Measurements from ENCODE around the gene PYM1.

PYM1 gene

GRCh38 chr12:55861871-55862270, 65.8 kb downstream of the PYM1 start:
- ChIA-PET CTCF (no interaction called here), POLR2A (interaction anchor here (1.0 kb wide), 1 partner anchor 14 kb away, joined by 3 read pairs; no protein-coding TSS in a partner anchor)
- no peak for DNase-seq (ENCODE audit: extremely low spot score)
- TF ChIP-seq NFRKB (IDR thresholded peaks at IDR 0.05) (no peak), SP1 (IDR thresholded peaks at IDR 0.05) (no peak), ARNT (IDR thresholded peaks at IDR 0.05) (no peak), ELF4 (IDR thresholded peaks at IDR 0.05) (no peak), FOXM1 (IDR thresholded peaks at IDR 0.05; ENCODE audit: borderline replicate concordance) (no peak), L3MBTL2 (conservative IDR thresholded peaks at IDR 0.05) (no peak), ZNF384 (IDR thresholded peaks at IDR 0.05) (no peak), SUZ12 (IDR thresholded peaks at IDR 0.05) (no peak), BHLHE40 (IDR thresholded peaks at IDR 0.05; ENCODE audit: borderline replicate concordance) (no peak), TARDBP (IDR thresholded peaks at IDR 0.05) (no peak), LEF1 (IDR thresholded peaks at IDR 0.05; ENCODE audit: borderline replicate concordance) (no peak), FOXA1 (IDR thresholded peaks at IDR 0.05) (no peak), FOXK2 (IDR thresholded peaks at IDR 0.05) (no peak), HDGF (IDR thresholded peaks at IDR 0.05; ENCODE audit: borderline replicate concordance) (no peak), CTBP1 (IDR thresholded peaks at IDR 0.05; ENCODE audit: borderline replicate concordance) (no peak), PKNOX1 (IDR thresholded peaks at IDR 0.05) (no peak)

GRCh38 chr12:55861396-55861795, 66.3 kb downstream of the PYM1 start:
- CTCF ChIA-PET, result no interaction called here
- POLR2A ChIA-PET, result no interaction called here
- TF ChIP-seq ELF4 (IDR thresholded peaks at IDR 0.05), result no peak
- no peak for TF ChIP-seq SUZ12 (IDR thresholded peaks at IDR 0.05)
- DNase-seq (ENCODE audit: extremely low spot score), result no peak

- CTCF ChIA-PET, result no interaction called here
These were observed 75.0 kb downstream of the PYM1 start for GRCh38 chr12:55852740-55853139.

More at GRCh38 chr12:55852740-55853139, 75.0 kb downstream of the PYM1 start:
- POLR2A ChIA-PET, result no interaction called here
- DNase-seq (ENCODE audit: extremely low spot score), result no peak
- TF ChIP-seq L3MBTL2 (conservative IDR thresholded peaks at IDR 0.05) (no peak), FOXA1 (IDR thresholded peaks at IDR 0.05) (no peak), FOXK2 (IDR thresholded peaks at IDR 0.05) (no peak), FOXM1 (IDR thresholded peaks at IDR 0.05; ENCODE audit: borderline replicate concordance) (no peak), BHLHE40 (IDR thresholded peaks at IDR 0.05; ENCODE audit: borderline replicate concordance) (no peak), PKNOX1 (IDR thresholded peaks at IDR 0.05) (no peak)

All from HEK293T (cell line).